CD4-positive, alpha-beta memory T cell (primary cell): Measurements from ENCODE around the gene IL22RA2. TPM values are rescaled to one million over a fixed set of nuclear protein-coding genes. Genes with fewer than 3 reads are reported as not detected.
"Not testable (repeated sequence)": the region's sequence is repeated elsewhere in the genome, so short reads cannot be mapped to it uniquely, and the experiment has no call there.

Experiments
- CTCF ChIA-PET: fragments of 350-600 bp; sonication (Branson Sonifier 250); formaldehyde crosslinking; loops from one replicate; lab custom pipeline; 2021; ENCODE audit warnings: inconsistent platforms; ENCODE audit not compliant: partially characterized antibody; lab: Charles Lee
- POLR2A ChIA-PET: fragments of 350-600 bp; sonication (Branson Sonifier 250); formaldehyde crosslinking; loops from one replicate; lab custom pipeline; 2021; ENCODE audit not compliant: partially characterized antibody; lab: Charles Lee
- DNase-seq, 5 donors: peaks; one replicate each; pipeline versions ENCODE4 v3.0.0 to v3.0.0-alpha.2; 2020 to 2022; ENCODE audit warnings: mixed read lengths in 1 of 5
- H3K27ac ChIP-seq: one replicate; pipeline ENCODE4 v1.7.0; 2013; ENCODE audit warnings: low read depth, low read length
- H3K27me3 ChIP-seq: 2 replicates; pipeline ENCODE4 v1.7.0; 2013; ENCODE audit warnings: mild to moderate bottlenecking, low read length, moderate library complexity; ENCODE audit not compliant: insufficient read depth
- H3K36me3 ChIP-seq: 2 replicates; pipeline ENCODE4 v1.7.0; 2013; ENCODE audit warnings: mild to moderate bottlenecking, low read length, moderate library complexity; ENCODE audit not compliant: insufficient read depth
- H3K4me1 ChIP-seq: 2 replicates; pipeline ENCODE4 v1.7.0; 2013; ENCODE audit warnings: mild to moderate bottlenecking, low read length, moderate library complexity; ENCODE audit not compliant: insufficient read depth
- H3K4me3 ChIP-seq, 2 donors: one replicate each; pipeline ENCODE4 v1.7.0; 2013; ENCODE audit warnings: low read length in 2 of 2, mild to moderate bottlenecking in 1 of 2
- H3K9me3 ChIP-seq, 2 donors: one replicate each; pipeline ENCODE4 v1.7.0; 2013; ENCODE audit warnings: low read length in 2 of 2, control low read depth in 1 of 2; ENCODE audit not compliant: control insufficient read depth in 1 of 2
- H3K27ac Mint-ChIP-seq, 7 donors: one replicate each; pipeline ENCODE4 v1.8.0; 2020 to 2021; ENCODE audit warnings: mixed read lengths in 7 of 7, mild to moderate bottlenecking in 6 of 7, inconsistent platforms in 3 of 7, moderate library complexity in 3 of 7
- H3K27me3 Mint-ChIP-seq, 2 donors: one replicate each; pipeline ENCODE4 v1.8.0; 2020 to 2021; ENCODE audit warnings: mixed read lengths in 2 of 2
- H3K36me3 Mint-ChIP-seq, 2 donors: one replicate each; pipeline ENCODE4 v1.8.0; 2020 to 2021; ENCODE audit warnings: mixed read lengths in 2 of 2, inconsistent platforms in 1 of 2, mild to moderate bottlenecking in 1 of 2
- H3K4me1 Mint-ChIP-seq, 4 donors: one replicate each; pipeline ENCODE4 v1.8.0; 2020 to 2021; ENCODE audit warnings: mixed read lengths in 4 of 4, mild to moderate bottlenecking in 1 of 4
- H3K4me3 Mint-ChIP-seq, 8 donors: one replicate each; pipeline ENCODE4 v1.8.0; 2020 to 2021; ENCODE audit warnings: mixed read lengths in 8 of 8, mild to moderate bottlenecking in 7 of 8, moderate library complexity in 6 of 8, inconsistent platforms in 3 of 8
- H3K9me3 Mint-ChIP-seq, 8 donors: one replicate each; pipeline ENCODE4 v1.8.0; 2020 to 2021; ENCODE audit warnings: mixed read lengths in 8 of 8, mild to moderate bottlenecking in 5 of 8, inconsistent platforms in 3 of 8, moderate library complexity in 1 of 8
- intact Hi-C: fragments of 100-400 bp; cut with micrococcal nuclease; formaldehyde crosslinking; loops from one replicate; pipeline ENCODE4 v1.15.1; 2023
- polyA plus RNA-seq, 2 donors: library from polyadenylated mRNA; unstranded; fragments of 300-500 nt; fragmentation: Illumina TruSeq; gene quantifications; one replicate each; pipeline ENCODE4 v1.2.3, GENCODE V29; 2021
- total RNA-seq, 2 experiments: library from RNA; stranded (reverse); gene quantifications; one replicate each; pipeline ENCODE4 v1.2.3, GENCODE V29; 2021

The IL22RA2 gene
- total and polyA plus RNA-seq, 4 experiments from 2014 or later, result not detected

DNA sequence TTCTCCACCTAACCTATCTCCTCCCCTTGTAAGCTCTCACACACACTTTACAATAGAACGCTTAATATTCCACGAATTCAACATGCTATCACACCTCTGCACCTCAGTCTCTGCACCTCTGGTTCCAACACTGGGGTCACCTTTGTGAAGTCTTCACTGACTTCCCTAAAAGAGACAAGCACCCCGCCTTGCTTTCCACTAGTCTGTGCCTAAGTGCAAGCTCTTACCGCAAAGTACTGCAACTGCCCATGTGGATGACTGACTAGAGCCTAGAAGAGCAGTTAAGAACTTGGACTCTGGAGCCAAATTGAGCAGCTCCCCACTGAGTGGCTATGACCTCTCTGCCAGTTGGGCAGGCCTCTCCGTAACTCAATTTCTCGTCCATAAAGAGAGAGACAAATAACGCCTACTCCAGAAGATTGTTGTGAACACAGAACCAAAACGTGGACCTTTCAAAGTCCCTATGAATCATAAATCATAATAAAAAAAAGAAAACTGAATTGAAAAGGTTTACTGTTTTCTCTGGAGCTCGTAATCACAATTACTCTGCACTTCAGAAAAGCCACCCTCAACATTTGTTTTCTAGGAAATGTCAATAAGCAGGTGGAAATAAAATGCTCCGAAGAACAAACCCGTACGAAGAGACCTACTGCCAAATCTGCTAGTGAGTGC, 44.5 kb upstream of the IL22RA2 start:
- ChIA-PET CTCF (interaction anchor here (1.7 kb wide), 1 partner anchor 124 kb away, joined by 7 read pairs; no protein-coding TSS in a partner anchor), POLR2A (interaction anchor here (0.8 to 2.8 kb wide), 4 partner anchors 14 to 113 kb away, joined by 3 to 16 read pairs (median 3); no protein-coding TSS in a partner anchor)
- peak overlapping the region; percentile 93 to 100 (median 97) for H3K4me3 Mint-ChIP-seq
- Histone ChIP-seq H3K27me3 (no peaks in the 10 kb centered on the region), H3K4me1 (peaks cover 61% of the 10 kb centered on the region), H3K36me3 (no peaks in the 10 kb centered on the region), H3K9me3 (no peaks in the 10 kb centered on the region), H3K27ac (peak overlapping the region; percentile 96), H3K4me3 (peak overlapping the region; percentile 86 to 87)
- peak overlapping the region; percentile 93 to 100 (median 98) for H3K27ac Mint-ChIP-seq
- H3K36me3 Mint-ChIP-seq, result peaks cover 5 to 16% of the 10 kb centered on the region in 2 donors
- intact Hi-C loops, result loop anchor here (2.0 to 5.0 kb wide), 2 partner anchors 61 to 97 kb away; no protein-coding TSS in a partner anchor
- no peak for DNase-seq
- no peaks in the 10 kb centered on the region for H3K9me3 Mint-ChIP-seq
- peaks cover 48 to 77% (median 58%) of the 10 kb centered on the region in 4 donors for H3K4me1 Mint-ChIP-seq
- H3K27me3 Mint-ChIP-seq, result peaks cover 0 to 1% of the 10 kb centered on the region in 2 donors

DNA sequence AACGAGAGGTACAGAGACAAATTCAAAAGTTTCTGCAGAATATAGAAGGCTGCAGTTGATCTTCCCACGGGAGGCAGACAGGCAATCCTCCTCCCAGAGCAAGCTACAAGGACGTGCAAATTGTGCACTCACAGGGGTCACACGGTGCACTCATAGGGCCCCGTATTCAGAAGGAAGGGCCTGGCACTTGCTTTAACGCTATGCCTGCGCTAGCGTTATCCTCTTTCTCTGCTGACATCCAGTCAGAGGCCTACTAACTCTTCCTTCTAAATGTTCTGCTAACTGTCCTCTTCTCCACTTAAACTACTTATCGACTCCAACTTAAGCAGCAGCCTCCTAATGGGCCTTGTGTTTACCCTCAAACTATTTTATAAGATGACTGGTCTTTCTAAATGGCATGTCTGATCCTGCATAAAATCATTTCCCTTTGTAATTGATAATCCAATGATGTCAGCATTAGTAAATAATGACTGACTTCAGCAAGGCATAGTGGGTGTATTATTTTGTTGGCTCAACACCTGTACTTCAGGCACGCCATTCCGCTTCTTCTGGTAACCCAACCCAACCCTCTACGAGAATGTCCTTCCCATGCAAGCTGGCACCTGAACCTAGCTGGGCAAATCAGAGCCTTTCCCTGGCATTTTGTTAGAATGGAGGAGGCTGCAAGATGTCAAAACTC, 43.6 kb upstream of the IL22RA2 start:
- H3K4me1 Mint-ChIP-seq, result peaks cover 51 to 84% (median 60%) of the 10 kb centered on the region in 4 donors

DNA sequence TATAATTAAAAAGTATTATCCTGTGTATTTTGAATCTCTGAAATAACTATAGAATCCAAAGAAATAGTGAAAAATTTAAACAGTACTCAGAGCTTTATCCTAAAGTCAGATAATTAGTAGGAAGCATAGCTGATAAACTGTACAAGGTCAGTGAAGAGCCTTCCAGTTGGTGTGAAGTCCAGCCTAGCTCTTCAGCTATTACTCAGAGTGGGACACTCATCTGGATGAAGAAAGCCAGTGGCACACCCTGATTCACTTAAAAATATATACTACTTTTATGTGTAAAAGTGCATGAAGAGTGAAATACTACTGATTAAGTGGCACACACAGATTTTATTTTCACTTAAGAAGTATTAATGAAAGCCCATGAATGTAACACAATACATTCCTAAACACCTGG, 42.7 kb upstream of the IL22RA2 start:
- ChIA-PET CTCF (no interaction called here), POLR2A (interaction anchor here (2.8 kb wide), 1 partner anchor 15 kb away, joined by 16 read pairs; no protein-coding TSS in a partner anchor)
- H3K27me3 ChIP-seq, result no peaks in the 10 kb centered on the region
- Mint-ChIP-seq H3K27me3 (peaks cover 0 to 1% of the 10 kb centered on the region in 2 donors), H3K9me3 (no peaks in the 10 kb centered on the region), H3K36me3 (peaks cover 11 to 22% of the 10 kb centered on the region in 2 donors), H3K4me3 (peak overlapping the region; percentile 64 to 100 (median 96)), H3K27ac (peak overlapping the region in 4 of 7 donors; percentile 4 to 93 (median 42)), H3K4me1 (peaks cover 51 to 91% (median 65%) of the 10 kb centered on the region in 4 donors)
- peaks cover 60% of the 10 kb centered on the region for H3K4me1 ChIP-seq
- intact Hi-C loops, result loop anchor here (5.0 kb wide), 1 partner anchor 59 kb away; no protein-coding TSS in a partner anchor
- H3K4me3 ChIP-seq, result no peak overlapping the region
- no peaks in the 10 kb centered on the region for H3K36me3 ChIP-seq
- DNase-seq, result no peak
- H3K27ac ChIP-seq, result no peak overlapping the region
- no peaks in the 10 kb centered on the region for H3K9me3 ChIP-seq

More for the DNA sequence above, 43.6 kb upstream of the IL22RA2 start:
- peak overlapping the region; percentile 66 to 100 (median 96) for H3K4me3 Mint-ChIP-seq
- H3K9me3 Mint-ChIP-seq, result no peaks in the 10 kb centered on the region
- ChIA-PET POLR2A (interaction anchor here (0.6 to 2.8 kb wide), 3 partner anchors 14 to 172 kb away, joined by 3 to 16 read pairs (median 3); no protein-coding TSS in a partner anchor), CTCF (interaction anchor here (1.7 kb wide), 1 partner anchor 123 kb away, joined by 7 read pairs; no protein-coding TSS in a partner anchor)
- peaks cover 5 to 19% of the 10 kb centered on the region in 2 donors for H3K36me3 Mint-ChIP-seq
- H3K9me3 ChIP-seq, result no peaks in the 10 kb centered on the region
- H3K27ac Mint-ChIP-seq, result peak overlapping the region; percentile 22 to 97 (median 75)
- no peaks in the 10 kb centered on the region for H3K36me3 ChIP-seq
- no peak overlapping the region for H3K27ac ChIP-seq
- intact Hi-C loops, result loop anchor here (5.0 kb wide), 1 partner anchor 60 kb away; no protein-coding TSS in a partner anchor
- peaks cover 56% of the 10 kb centered on the region for H3K4me1 ChIP-seq
- H3K4me3 ChIP-seq, result no peak overlapping the region
- H3K27me3 ChIP-seq, result no peaks in the 10 kb centered on the region
- H3K27me3 Mint-ChIP-seq, result peaks cover 0 to 1% of the 10 kb centered on the region in 2 donors
- DNase-seq, result no peak

DNA sequence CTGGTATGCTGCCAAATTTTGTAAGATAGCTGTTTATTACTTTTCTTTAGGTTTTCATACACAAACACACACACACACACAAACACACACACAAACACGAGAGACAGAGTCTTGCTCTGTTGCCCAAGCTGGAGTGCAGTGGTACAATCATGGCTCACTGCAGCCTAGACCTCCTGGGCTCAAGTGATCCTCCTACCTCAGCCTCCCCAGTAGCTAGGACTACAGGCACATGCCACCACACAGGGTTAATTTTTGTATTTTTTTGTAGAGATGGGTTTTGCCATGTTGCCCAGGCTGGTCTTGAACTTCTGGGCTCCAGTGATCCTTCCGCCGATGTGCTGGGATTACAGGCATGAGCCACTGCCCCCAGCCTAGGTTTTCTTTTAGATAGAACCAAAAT, 42.2 kb upstream of the IL22RA2 start:
- Mint-ChIP-seq H3K27ac (peak overlapping the region in 2 of 7 donors; percentile 22 to 46), H3K4me3 (peak overlapping the region in 3 of 8 donors; percentile 7 to 58 (median 35)), H3K36me3 (peaks cover 15 to 22% of the 10 kb centered on the region in 2 donors), H3K4me1 (peaks cover 49 to 91% (median 66%) of the 10 kb centered on the region in 4 donors)
- H3K9me3 ChIP-seq, DNase-seq, H3K27me3 ChIP-seq, H3K36me3 ChIP-seq, CTCF ChIA-PET, H3K27ac ChIP-seq, H3K9me3 Mint-ChIP-seq, H3K27me3 Mint-ChIP-seq, H3K4me3 ChIP-seq, POLR2A ChIA-PET: not testable (repeated sequence)
- intact Hi-C loops, result loop anchor here (5.0 kb wide), 1 partner anchor 58 kb away; no protein-coding TSS in a partner anchor
- H3K4me1 ChIP-seq, result peaks cover 60% of the 10 kb centered on the region

DNA sequence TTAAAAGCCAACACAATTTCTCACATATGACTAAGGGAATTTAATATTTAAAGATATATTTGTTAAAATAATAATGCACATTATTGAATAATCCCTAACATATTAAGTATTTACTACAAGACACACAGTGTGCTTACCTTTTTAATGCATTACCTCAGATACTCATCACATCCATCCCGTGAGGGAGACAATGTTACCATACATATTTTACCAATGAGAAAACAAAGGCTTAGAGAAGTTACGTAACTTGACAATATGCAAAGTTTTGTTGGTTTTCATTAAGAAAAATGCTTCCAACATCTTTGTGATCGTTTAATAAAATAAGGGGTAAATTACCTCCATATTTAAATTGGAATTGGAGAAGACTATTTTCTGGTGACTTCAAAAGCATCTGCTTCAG, 41.5 kb upstream of the IL22RA2 start:
- ChIA-PET CTCF (no interaction called here), POLR2A (no interaction called here)
- no peaks in the 10 kb centered on the region for H3K9me3 ChIP-seq
- no peak overlapping the region for H3K4me3 ChIP-seq
- no peak for DNase-seq
- Mint-ChIP-seq H3K36me3 (peaks cover 21 to 22% of the 10 kb centered on the region in 2 donors), H3K27me3 (peaks cover 0 to 1% of the 10 kb centered on the region in 2 donors), H3K27ac (no peak overlapping the region), H3K4me3 (no peak overlapping the region), H3K9me3 (no peaks in the 10 kb centered on the region), H3K4me1 (peaks cover 47 to 91% (median 64%) of the 10 kb centered on the region in 4 donors)
- intact Hi-C loops, result loop anchor here (5.0 kb wide), 1 partner anchor 58 kb away; no protein-coding TSS in a partner anchor
- H3K4me1 ChIP-seq, result peaks cover 55% of the 10 kb centered on the region
- no peaks in the 10 kb centered on the region for H3K27me3 ChIP-seq
- H3K36me3 ChIP-seq, result no peaks in the 10 kb centered on the region
- H3K27ac ChIP-seq, result no peak overlapping the region

DNA sequence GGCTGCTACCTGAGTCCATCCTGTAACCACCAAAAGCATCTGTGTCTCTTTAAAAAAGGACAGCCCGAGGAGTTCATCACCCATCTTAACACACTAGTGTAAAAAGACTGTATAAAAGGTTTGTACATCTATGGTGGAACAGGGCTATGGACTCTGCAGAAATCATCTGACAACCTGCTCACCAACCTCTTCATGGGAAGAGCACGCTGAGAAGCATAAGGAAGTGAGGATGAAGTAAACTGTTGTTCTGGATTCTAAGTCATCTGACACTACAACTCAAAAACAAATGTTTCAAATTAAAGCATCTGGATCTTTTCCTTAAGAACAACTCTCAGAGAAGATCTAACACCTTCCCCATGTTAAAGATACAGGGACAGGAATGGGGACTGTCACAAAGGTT, 40.4 kb upstream of the IL22RA2 start:
- peaks cover 49% of the 10 kb centered on the region for H3K4me1 ChIP-seq
- POLR2A ChIA-PET, result no interaction called here
- H3K27me3 ChIP-seq, result no peaks in the 10 kb centered on the region
- H3K27ac ChIP-seq, result no peak overlapping the region
- intact Hi-C loops, result no loop called here
- H3K9me3 ChIP-seq, result no peaks in the 10 kb centered on the region
- no peaks in the 10 kb centered on the region for H3K36me3 ChIP-seq
- DNase-seq, result no peak
- CTCF ChIA-PET, result interaction anchor here (1.2 kb wide), 1 partner anchor 27 kb away, joined by 4 read pairs; no protein-coding TSS in a partner anchor
- Mint-ChIP-seq H3K27ac (peak overlapping the region in 1 of 7 donors; percentile 19), H3K27me3 (peaks cover 0 to 1% of the 10 kb centered on the region in 2 donors), H3K4me3 (peak overlapping the region in 5 of 8 donors; percentile 3 to 76 (median 34)), H3K4me1 (peaks cover 48 to 90% (median 67%) of the 10 kb centered on the region in 4 donors), H3K9me3 (peaks cover 0 to 2% (median 0%) of the 10 kb centered on the region in 8 donors), H3K36me3 (peaks cover 30 to 32% of the 10 kb centered on the region in 2 donors)
- no peak overlapping the region for H3K4me3 ChIP-seq
